ENCODE measurements around the gene TP53AIP1.
"Not testable (repeated sequence)": the region's sequence is repeated elsewhere in the genome, so short reads cannot be mapped to it uniquely, and the experiment has no call there.

The TP53AIP1 gene

DNA sequence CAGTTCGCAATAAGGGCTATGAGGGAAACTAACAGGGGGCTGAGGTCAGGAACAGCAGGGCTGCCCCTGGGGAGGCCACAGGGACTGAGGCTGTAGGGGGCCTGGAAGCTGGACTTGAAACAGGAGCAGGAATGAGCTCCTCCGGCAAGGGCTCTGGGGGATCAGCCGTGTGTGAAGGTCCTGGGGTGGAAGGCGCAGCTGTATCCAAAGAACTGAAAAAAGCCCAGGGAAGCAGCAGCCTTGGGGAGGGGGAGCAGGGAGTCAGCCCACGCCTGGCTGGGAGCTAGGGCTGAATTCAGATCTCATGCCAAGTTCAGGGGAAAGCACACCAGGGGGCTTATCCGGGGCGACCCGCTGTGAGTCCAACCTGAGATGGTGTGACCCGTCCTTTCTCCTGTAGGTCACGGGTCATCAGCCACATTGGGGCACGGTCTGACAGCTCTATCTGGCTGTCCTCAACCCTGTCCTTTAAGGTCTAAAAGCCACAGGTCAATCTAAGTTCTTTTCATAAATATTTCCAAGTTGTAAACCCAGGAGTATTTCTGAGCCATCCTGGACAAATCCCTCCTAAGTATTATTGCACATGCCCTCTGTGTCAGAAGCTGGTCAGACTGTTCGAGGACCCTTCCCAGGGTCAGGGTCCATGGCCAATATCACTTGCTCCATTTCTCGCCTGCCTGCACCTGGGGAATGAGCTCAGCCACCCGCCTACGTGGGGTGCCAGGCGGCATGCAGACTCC is 18.0 kb downstream of the TP53AIP1 start:
- Histone ChIP-seq H3K36me3 (no peaks in the 10 kb centered on the region), H3K9me3 (ENCODE audit: severe bottlenecking) (no peaks in the 10 kb centered on the region), H3K27me3 (ENCODE audit: insufficient read depth, low read depth, severe bottlenecking) (no peaks in the 10 kb centered on the region), H3K4me3 (ENCODE audit: low read depth, low read length) (no peak overlapping the region), H3K27ac (no peak overlapping the region)
- TF ChIP-seq, protein P1, sequence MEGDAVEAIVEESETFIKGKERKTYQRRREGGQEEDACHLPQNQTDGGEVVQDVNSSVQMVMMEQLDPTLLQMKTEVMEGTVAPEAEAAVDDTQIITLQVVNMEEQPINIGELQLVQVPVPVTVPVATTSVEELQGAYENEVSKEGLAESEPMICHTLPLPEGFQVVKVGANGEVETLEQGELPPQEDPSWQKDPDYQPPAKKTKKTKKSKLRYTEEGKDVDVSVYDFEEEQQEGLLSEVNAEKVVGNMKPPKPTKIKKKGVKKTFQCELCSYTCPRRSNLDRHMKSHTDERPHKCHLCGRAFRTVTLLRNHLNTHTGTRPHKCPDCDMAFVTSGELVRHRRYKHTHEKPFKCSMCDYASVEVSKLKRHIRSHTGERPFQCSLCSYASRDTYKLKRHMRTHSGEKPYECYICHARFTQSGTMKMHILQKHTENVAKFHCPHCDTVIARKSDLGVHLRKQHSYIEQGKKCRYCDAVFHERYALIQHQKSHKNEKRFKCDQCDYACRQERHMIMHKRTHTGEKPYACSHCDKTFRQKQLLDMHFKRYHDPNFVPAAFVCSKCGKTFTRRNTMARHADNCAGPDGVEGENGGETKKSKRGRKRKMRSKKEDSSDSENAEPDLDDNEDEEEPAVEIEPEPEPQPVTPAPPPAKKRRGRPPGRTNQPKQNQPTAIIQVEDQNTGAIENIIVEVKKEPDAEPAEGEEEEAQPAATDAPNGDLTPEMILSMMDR (IDR thresholded peaks at IDR 0.05; ENCODE audit: low read depth, low read length) = no peak
- no peak for DNase-seq

DNA sequence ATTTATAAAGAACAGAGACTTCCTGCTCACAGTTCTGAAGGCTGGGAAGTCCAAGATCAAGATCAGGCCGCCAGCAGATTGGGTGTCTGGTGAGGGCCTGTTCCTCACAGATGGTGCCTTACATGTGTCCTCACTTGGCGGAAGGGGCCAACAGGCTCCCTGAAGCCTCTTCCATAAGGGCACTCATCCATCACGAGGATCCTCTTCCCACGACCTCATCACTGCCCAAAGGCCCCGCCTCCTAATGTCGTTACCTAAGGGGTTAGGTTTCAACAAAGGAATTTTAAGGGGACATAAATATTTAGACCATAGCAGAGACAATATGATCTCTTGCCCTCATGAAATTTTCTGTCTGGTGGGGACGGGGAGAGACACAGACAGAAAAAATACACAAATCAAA is 18.6 kb downstream of the TP53AIP1 start:
- H3K4me3 ChIP-seq (ENCODE audit: low read depth, low read length) = no peak overlapping the region
- TF ChIP-seq, protein P1 (IDR thresholded peaks at IDR 0.05; ENCODE audit: low read depth, low read length) = no peak
- no peaks in the 10 kb centered on the region for H3K36me3 ChIP-seq
- DNase-seq = no peak
- no peak overlapping the region for H3K27ac ChIP-seq
- no peaks in the 10 kb centered on the region for H3K27me3 ChIP-seq (ENCODE audit: insufficient read depth, low read depth, severe bottlenecking)
- H3K9me3 ChIP-seq (ENCODE audit: severe bottlenecking) = no peaks in the 10 kb centered on the region

DNA sequence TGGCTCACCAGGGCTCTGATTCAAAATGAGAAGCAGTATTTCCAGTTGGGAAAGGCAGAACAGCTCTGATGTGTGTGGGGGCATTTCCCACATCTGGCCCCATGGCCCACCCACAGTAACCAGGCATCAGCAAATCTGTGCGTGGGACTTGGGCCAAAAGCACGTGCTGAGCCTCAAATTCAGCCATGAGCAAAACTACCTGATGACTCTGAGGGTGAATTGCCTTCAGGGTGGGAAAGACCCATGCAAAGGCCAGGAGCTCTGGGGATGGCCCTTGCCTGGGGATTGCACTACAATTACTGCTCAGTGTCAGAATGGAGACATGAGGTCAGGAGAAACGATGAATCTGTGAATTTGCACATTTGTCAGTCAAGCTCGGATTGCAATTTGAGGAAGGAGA is 20.9 kb downstream of the TP53AIP1 start:
- DNase-seq = no peak
- Histone ChIP-seq H3K36me3 (no peaks in the 10 kb centered on the region), H3K9me3 (ENCODE audit: severe bottlenecking) (no peaks in the 10 kb centered on the region), H3K27ac (no peak overlapping the region), H3K27me3 (ENCODE audit: insufficient read depth, low read depth, severe bottlenecking) (no peaks in the 10 kb centered on the region), H3K4me3 (ENCODE audit: low read depth, low read length) (no peak overlapping the region)
- TF ChIP-seq, protein P1 (IDR thresholded peaks at IDR 0.05; ENCODE audit: low read depth, low read length) = no peak

DNA sequence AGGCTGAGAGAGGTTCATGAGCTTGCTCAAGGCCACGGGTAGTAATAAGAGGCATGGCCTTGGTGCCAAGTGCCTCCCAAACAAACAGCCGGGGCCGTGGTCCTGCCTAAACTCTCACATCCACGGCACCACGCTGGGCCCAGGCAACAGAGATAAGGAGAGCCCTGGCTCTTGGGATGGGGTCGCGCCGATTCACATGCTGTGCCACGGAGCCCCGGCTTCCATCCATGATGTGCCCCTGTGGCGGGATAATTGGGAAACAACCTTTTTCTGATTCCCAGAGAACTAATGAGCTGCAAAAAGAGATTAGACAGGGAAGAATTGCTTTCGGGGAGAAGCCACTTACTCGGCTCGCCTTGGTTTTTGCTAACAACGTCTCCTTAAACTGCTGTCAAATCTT is 22.0 kb downstream of the TP53AIP1 start:
- H3K9me3 ChIP-seq (ENCODE audit: severe bottlenecking) = no peaks in the 10 kb centered on the region
- H3K4me3 ChIP-seq (ENCODE audit: low read depth, low read length) = no peak overlapping the region
- no peaks in the 10 kb centered on the region for H3K36me3 ChIP-seq
- DNase-seq = no peak
- no peaks in the 10 kb centered on the region for H3K27me3 ChIP-seq (ENCODE audit: insufficient read depth, low read depth, severe bottlenecking)
- no peak overlapping the region for H3K27ac ChIP-seq
- TF ChIP-seq, protein P1 (IDR thresholded peaks at IDR 0.05; ENCODE audit: low read depth, low read length) = no peak

DNA sequence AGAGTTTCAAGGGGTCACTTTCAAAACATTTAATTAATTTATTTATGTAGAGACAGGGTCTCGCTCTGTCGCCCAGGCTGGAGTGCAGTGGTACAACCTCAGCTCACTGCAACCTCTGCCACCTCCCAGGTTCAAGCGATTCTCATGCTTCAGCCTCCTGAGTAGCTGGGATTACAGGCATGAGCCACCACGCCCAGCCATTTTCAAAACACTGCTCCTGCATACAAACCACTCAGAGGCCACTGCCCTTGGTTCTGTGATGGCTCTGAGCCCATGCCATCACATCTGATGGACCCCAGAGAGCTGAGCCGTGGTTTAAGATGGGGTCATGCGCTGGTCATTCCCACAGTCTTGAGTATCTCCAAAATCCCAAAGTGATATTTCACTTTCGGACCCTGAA is 23.0 kb downstream of the TP53AIP1 start:
- DNase-seq; H3K9me3 ChIP-seq (ENCODE audit: severe bottlenecking); H3K4me3 ChIP-seq (ENCODE audit: low read depth, low read length); H3K36me3 ChIP-seq; H3K27me3 ChIP-seq (ENCODE audit: insufficient read depth, low read depth, severe bottlenecking); H3K27ac ChIP-seq: not testable (repeated sequence)

DNA sequence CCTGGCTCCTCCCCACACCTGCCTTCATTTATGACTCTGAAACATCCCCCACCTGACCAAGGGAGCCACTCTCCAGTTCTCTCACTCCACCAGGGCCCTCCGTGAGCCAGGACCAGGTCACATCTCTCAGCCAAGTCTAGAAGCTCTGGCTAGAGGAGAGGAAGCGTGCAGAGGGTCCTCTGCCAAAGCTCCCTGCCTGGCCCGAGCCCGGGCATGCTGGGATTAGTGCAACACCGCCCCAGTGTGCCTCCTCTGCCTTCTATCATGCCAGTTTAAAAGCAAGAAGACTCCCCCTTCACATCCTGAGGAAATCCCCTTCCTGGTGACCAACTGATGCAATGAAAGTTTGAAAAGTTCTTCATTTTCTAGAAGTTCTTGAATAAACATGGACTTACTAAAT is 23.5 kb downstream of the TP53AIP1 start:
- no peaks in the 10 kb centered on the region for H3K36me3 ChIP-seq
- H3K27me3 ChIP-seq (ENCODE audit: insufficient read depth, low read depth, severe bottlenecking) = no peaks in the 10 kb centered on the region
- no peak overlapping the region for H3K4me3 ChIP-seq (ENCODE audit: low read depth, low read length)
- no peaks in the 10 kb centered on the region for H3K9me3 ChIP-seq (ENCODE audit: severe bottlenecking)
- H3K27ac ChIP-seq = no peak overlapping the region
- TF ChIP-seq, protein P1 (IDR thresholded peaks at IDR 0.05; ENCODE audit: low read depth, low read length) = no peak
- DNase-seq = no peak
